HPDE6-E6E7 (cell line): ENCODE measurements around the gene PCDHGA6.
"Not testable (repeated sequence)": the region's sequence is repeated elsewhere in the genome, so short reads cannot be mapped to it uniquely, and the experiment has no call there.

Experiments used
- DNase-seq: peaks from one replicate; pipeline ENCODE4 v3.0.0; 2011; ENCODE audit warnings: missing footprints; ENCODE audit errors: extremely low spot score

PCDHGA6 gene

DNA sequence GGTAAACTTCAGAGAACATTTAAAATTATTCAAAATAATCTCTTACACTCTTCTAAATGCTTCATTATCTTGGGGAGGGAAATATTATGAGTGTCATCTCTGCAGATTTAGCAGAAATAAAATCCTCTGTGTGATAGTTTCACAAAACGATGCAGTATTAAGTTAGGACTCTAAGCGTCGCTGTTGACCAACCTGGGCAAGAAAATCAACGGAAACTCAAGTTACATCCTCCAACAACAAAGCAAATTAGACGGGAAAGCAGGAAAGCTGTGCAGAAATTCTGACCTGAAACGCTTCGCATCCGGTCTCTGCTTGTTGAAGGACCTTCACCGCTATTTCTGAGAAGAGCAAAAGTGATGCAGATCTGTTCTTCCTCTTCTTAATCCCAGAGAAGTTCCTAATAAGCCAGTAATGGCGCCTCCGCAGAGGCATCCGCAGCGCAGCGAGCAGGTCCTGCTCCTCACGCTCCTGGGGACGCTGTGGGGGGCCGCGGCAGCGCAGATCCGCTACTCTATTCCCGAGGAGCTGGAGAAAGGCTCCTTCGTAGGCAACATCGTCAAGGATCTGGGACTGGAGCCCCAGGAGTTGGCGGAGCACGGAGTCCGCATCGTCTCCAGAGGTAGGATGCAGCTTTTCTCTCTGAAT, at the start of gene PCDHGA6:
PCDHGA6 (plus strand) TSS at position 219 of the 645 bp plus-strand sequence; CDS start at position 412, 193 bp downstream.
- no peak for DNase-seq

GRCh38 chr5:141326088-141326854, 47.4 kb upstream of the PCDHGA6 start:
- no peak for DNase-seq

DNA sequence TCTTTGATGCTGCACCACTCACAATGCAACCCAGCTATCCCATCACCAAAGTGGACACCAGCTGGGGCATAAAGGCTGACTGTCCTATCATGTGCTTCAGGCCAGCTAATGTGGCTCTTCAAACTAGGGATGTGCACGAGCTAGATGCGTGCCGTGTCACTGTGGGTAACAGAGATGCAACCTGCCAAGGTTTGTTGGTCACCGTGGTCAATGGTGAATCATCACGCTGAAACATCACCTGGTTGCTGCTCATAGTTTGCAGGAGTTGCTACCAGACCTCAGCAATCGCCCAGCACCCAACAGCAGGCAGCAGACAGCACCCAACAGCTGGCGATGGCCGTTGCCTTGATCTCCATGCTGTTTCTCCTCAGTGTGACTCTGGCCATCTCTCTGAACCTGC, 45.5 kb upstream of the PCDHGA6 start:
- no peak for DNase-seq

DNA sequence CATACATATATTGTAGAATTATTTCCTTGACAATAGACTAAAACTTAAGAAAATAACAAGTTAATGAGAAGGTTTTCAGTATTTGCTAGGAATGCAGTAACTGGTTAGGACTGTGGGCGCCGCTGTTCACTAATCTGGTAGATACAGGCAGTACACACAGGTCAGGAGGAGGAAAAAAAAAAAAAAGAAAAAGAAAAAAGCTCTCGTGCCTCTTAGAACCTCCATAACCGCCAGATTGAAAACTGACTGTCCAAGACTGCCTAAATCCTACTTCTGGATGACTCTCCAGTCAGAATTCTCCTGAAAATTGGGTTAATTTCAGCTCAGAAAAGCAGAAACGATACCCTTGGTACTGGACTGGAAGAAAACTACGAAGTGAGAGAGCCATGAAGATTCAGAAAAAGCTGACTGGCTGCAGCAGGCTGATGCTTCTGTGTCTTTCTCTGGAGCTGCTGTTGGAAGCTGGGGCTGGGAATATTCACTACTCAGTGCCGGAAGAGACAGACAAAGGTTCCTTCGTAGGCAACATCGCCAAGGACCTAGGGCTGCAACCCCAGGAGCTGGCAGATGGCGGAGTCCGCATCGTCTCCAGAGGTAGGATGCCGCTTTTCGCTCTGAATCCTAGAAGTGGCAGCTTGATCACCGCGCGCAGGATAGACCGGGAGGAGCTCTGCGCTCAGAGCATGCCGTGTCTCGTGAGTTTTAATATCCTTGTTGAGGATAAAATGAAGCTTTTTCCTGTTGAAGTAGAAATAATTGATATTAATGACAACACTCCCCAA, 43.2 kb upstream of the PCDHGA6 start, which contains the start of gene PCDHGA1:
PCDHGA1 (plus strand) TSS at position 216 of the 782 bp plus-strand sequence.
- no peak for DNase-seq

DNA sequence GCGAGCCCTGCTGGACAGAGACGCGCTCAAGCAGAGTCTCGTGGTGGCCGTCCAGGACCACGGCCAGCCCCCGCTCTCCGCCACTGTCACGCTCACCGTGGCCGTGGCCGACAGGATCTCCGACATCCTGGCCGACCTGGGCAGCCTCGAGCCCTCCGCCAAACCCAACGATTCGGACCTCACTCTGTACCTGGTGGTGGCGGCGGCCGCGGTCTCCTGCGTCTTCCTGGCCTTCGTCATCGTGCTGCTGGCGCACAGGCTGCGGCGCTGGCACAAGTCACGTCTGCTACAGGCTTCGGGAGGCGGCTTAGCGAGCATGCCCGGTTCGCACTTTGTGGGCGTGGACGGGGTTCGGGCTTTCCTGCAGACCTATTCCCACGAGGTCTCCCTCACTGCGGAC, 41.1 kb upstream of the PCDHGA6 start:
- DNase-seq = not testable (repeated sequence)

- DNase-seq = no peak
Measured at GRCh38 chr5:141338538-141339306, 35.0 kb upstream of the PCDHGA6 start, which contains the start of gene PCDHGA2. TSS of gene PCDHGA2 (plus strand) at chr5:141338760.

- not testable (repeated sequence) for DNase-seq
Measured at GRCh38 chr5:141340781-141341354, 32.8 kb upstream of the PCDHGA6 start.

- no peak for DNase-seq
Measured at GRCh38 chr5:141342773-141343172, 30.9 kb upstream of the PCDHGA6 start.

DNA sequence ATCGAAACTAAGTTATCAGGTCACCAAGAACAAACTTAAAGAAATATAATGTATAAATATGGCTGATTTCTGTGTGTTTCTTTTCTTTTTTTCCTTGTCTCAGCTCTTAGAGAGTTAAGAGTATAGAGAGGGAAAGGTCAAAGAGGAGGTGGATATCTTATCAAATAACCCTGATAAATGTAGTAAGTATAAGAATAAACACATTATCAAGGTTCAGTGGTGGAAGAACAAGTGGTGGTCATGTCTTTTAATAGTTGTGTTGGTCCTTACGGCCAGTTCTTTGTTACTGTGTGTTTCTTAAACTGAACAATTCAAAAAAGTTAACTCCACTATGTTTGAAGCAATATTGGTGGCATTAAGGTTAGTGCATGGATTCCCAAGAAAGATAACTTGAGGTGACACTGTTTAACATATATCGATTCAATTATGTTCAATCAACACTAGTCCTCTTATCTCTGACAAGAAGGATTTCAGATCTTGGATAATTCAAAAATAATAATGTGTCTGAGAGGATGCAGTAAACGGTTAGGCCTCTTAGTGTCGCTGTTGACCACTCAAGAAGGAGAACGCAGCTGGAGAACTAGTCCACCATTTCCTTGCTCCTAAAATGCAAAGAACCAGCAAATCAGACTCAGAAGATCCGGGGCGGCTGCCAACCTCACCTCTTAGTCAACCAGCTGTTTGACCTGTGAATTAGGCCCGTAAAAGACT, 30.3 kb upstream of the PCDHGA6 start, which contains the start of gene PCDHGA3:
PCDHGA3 (plus strand) TSS at position 588 of the 711 bp plus-strand sequence. CDS start 205 bp downstream, outside the sequence.
- no peak for DNase-seq

DNA sequence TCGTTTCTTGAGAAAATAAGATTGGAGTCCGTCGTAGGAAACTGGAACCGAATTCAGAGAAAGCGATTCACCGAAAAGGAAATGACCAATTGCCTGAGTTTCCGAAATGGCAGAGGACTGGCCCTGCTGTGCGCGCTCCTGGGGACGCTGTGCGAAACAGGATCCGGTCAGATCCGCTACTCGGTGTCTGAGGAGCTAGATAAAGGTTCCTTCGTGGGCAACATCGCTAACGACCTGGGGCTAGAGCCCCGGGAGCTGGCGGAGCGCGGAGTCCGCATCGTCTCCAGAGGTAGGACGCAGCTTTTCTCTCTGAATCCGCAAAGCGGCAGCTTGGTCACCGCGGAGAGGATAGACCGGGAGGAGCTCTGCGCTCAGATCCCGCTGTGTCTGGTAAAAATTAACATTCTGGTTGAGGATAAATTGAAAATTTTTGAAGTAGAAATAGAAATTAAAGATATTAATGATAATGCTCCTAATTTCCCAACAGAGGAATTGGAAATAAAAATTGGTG, 29.7 kb upstream of the PCDHGA6 start:
- DNase-seq = no peak

DNA sequence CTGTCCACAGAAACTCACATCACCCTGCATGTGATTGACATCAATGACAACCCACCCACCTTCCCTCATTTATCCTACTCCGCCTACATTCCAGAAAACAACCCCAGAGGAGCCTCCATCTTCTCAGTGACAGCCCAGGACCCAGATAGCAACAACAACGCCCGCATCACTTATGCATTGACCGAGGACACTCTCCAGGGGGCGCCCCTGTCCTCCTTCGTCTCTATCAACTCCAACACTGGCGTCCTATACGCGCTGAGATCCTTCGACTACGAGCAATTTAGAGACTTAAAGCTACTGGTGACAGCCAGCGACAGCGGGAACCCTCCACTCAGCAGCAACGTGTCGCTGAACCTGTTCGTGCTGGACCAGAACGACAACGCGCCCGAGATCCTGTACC, 28.4 kb upstream of the PCDHGA6 start:
- no peak for DNase-seq

DNA sequence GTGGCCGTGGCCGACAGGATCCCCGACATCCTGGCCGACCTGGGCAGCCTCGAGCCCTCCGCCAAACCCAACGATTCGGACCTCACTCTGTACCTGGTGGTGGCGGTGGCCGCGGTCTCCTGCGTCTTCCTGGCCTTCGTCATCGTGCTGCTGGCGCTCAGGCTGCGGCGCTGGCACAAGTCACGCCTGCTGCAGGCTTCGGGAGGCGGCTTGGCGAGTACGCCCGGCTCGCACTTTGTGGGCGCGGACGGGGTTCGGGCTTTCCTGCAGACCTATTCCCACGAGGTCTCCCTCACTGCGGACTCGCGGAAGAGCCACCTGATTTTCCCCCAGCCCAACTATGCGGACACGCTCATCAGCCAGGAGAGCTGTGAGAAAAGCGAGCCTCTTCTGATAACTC, 27.7 kb upstream of the PCDHGA6 start:
- not testable (repeated sequence) for DNase-seq

GRCh38 chr5:141349917-141350619, 23.6 kb upstream of the PCDHGA6 start, which contains the start of gene PCDHGB1:
TSS of gene PCDHGB1 (plus strand) at chr5:141350099. CDS start at chr5:141350261, 162 bp downstream.
- no peak for DNase-seq

DNA sequence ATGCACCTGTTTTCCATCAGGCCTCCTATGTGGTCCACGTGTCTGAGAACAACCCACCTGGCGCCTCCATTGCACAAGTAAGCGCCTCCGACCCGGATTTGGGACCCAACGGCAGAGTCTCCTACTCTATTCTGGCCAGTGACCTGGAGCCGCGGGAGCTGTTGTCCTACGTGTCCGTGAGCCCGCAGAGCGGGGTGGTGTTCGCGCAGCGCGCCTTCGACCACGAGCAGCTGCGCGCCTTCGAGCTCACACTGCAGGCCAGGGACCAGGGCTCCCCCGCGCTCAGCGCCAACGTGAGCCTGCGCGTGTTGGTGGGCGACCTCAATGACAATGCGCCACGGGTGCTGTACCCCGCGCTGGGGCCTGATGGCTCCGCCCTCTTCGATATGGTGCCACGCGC, 22.1 kb upstream of the PCDHGA6 start:
- DNase-seq = no peak

GRCh38 chr5:141354900-141355469, 18.7 kb upstream of the PCDHGA6 start, which contains the start of gene PCDHGA4:
TSS of gene PCDHGA4 (plus strand) at chr5:141355021. CDS start at chr5:141355108, 87 bp downstream.
- DNase-seq = no peak

DNA sequence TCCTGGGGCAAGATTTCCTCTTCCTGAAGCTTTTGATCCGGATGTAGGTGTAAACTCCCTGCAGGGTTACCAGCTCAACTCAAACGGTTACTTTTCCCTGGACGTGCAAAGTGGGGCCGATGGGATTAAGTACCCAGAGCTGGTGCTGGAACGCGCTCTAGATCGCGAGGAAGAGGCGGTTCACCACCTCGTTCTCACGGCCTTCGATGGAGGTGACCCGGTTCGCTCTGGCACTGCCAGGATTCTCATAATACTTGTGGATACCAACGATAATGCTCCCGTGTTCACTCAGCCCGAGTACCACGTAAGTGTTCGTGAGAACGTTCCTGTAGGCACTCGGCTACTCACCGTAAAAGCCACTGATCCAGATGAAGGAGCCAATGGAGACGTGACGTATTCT, 18.1 kb upstream of the PCDHGA6 start:
- DNase-seq = no peak

DNA sequence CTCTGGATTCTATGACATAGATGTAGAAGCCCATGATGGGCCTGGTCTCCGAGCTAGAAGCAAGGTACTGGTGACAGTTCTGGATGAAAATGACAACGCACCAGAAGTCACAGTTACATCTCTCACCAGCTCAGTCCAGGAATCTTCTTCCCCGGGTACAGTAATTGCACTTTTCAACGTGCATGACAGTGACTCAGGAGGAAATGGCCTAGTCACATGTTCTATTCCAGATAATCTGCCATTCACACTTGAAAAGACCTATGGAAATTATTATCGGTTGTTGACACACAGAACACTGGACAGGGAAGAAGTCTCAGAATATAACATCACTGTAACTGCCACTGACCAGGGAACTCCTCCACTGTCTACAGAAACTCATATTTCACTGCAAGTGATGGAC, 17.6 kb upstream of the PCDHGA6 start:
- DNase-seq = no peak

DNA sequence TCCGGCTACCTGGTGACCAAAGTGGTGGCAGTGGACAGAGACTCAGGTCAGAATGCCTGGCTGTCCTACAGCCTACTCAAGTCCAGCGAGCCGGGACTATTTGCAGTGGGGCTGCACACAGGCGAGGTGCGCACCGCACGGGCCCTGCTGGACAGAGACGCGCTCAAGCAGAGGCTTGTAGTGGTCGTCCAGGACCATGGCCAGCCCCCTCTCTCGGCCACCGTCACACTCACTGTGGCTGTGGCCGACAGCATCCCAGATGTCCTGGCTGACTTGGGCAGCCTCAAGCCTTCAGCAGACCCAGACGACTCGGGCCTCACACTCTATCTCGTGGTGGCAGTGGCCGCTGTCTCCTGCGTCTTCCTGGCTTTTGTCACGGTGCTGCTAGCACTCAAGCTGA, 16.7 kb upstream of the PCDHGA6 start:
- DNase-seq = no peak
